Right lobe of liver (tissue), 4 donors: ENCODE data around the gene MYO1C.
A peak's percentile ranks its signal among the peaks of the same experiment; 100 is the strongest.

Experiments used
- CTCF ChIP-seq, 4 donors: fragments of 200-600 bp in 3 of 4; fragments of 450-650 bp in 1 of 4; IDR thresholded peaks; one replicate each; pipeline versions ENCODE4 v1.5.1 to v1.8.0; 2016 to 2022; ENCODE audit warnings: antibody characterized with exemption in 4 of 4, mild to moderate bottlenecking in 2 of 4
- POLR2A ChIP-seq: fragments of 450-650 bp; IDR thresholded peaks from one replicate; pipeline ENCODE4 v1.6.1; 2017; ENCODE audit warnings: antibody characterized with exemption, mild to moderate bottlenecking
- donor health status: DM: no; HTN: no; CAD: no.
- donor health status: DM: no; HTN: no; CAD: no.
- donor health status: DM: no; HTN: yes; CAD: no.

- no peak for TF ChIP-seq CTCF (IDR thresholded peaks at IDR 0.05)
- peak; percentile 44 for TF ChIP-seq POLR2A
These were observed 6.8 kb downstream of the MYO1C start for GRCh38 chr17:1485423-1486376.
